Adipose tissue (tissue), 3 donors: ENCODE results near the gene CEBPE. TPM values are rescaled to one million over a fixed set of nuclear protein-coding genes. Genes with fewer than 3 reads are reported as not detected.

ENCODE experiments used
- H3K27ac ChIP-seq: one replicate; pipeline ENCODE4 v1.5.1; 2013; ENCODE audit warnings: low read depth, low read length
- WGBS, 3 donors: extraction: QIAGEN DNeasy Blood & Tissue Kit; methylation state at CpG; one replicate each; pipeline ENCODE4 v1.1.7; 2013; 5-methylcytosine and 5-hydroxymethylcytosine counted together
- polyA plus RNA-seq, 3 donors: library from polyadenylated mRNA; stranded (reverse); fragments of 200-250 nt; gene quantifications; one replicate each; pipeline ENCODE4 v1.2.3, GENCODE V29; 2013
- donor health status: healthy with polysubstance abuse.
- donor health status: Bipolar disorder and iron deficiency.
- donor health status: healthy.

Gene CEBPE
- polyA plus RNA-seq, 3 donors, result 0.15 to 2.8 TPM; not detected in 1

GRCh38 chr14:23093991-23094665 lies 24.9 kb downstream of the CEBPE start:
- 0 to 2% (median 1%) methylated on average over 14 of the region's 14 CpGs for WGBS, 3 donors
- peak overlapping the region; percentile 76 for H3K27ac ChIP-seq

DNA sequence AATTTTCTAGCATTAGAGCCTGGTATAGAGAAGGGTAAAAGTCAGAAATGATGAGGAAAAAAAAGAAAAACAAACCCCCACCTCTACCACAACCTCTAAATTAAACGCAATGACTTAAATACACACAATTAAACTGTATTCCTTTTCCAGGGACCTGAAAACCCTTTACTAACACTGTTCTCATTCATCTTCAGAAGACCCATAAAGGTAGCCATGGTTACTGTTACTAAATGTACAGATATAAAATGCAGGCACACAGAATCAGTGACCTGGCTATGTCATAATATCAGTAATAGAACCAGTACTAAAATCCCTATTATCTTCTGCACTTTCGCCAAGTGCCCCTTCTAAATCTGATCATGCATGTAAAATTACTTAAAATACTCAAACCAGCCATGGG lies 25.5 kb downstream of the CEBPE start:
- WGBS, 3 donors, result 62 to 86% (median 82%) methylated on average over 2 of the region's 2 CpGs
- no peak overlapping the region for H3K27ac ChIP-seq

GRCh38 chr14:23093104-23093503 lies 26.0 kb downstream of the CEBPE start:
- 72 to 75% (median 74%) methylated on average over 2 of the region's 2 CpGs for WGBS, 3 donors
- H3K27ac ChIP-seq, result no peak overlapping the region

DNA sequence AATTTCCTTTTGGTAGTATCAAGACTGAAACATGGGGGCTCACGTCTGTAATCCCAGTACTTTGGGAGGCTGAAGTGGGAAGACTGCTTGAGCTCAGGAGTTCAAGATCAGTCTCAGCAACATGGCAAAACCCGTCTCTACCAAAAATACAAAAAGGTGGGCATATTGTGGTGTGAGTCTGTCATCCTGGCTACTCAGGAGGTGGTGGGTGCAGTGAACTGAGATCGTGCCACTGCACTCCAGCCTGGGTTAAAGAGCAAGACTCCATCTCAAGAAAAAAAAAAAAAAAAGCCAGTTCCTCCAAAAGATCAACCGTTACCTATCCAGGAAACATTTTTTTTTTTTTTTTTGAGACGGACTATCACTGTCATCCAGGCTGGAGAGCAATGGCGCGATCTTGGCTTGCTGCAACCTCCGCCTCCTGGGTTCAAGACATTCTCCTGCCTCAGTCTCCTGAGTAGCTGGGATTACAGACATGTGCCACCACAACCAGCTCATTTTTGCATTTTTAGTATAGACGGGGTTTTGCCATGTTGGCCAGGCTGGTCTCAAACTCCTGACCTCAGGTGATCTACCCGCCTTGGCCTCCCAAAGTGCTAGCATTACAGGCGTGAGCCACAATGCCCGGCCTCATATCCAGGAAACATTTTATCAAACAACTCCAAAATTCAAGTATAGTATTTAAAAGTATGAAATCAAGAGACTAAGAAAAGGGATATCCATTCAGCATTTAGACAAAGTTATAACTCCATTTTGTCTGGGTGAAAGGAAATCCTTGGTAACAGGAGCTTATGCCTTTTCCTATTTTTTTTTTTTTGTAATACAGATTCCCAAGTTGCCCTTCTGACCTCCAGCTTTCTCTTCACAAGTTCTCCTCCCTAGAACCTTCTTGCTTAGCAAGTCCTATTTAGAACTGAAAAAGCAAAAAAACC lies 27.5 kb downstream of the CEBPE start:
- whole genome bisulfite sequencing, 3 donors, result 80 to 84% (median 84%) methylated on average over 11 to 12 of the region's 12 CpGs
- H3K27ac ChIP-seq, result no peak overlapping the region

DNA sequence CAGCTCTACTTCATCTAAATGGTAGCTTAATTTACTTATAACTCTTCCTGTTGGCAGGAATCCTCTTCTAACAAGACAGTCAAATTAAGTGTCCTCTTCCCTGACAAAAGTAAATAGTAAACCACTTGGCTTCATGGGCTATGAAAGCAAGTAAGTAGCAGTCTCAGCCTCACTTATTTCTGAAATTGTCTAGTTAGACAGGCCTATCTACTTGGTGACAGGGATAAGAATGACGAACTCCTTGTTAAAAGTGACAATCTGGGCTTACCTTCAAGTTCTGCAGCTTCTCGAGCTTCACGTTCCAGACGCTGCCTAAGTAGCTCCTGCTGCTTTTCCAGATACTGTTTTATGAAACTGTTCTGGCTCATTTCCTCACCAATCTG lies 28.8 kb downstream of the CEBPE start:
- WGBS, 3 donors, result 85 to 87% (median 85%) methylated on average over 4 of the region's 4 CpGs
- no peak overlapping the region for H3K27ac ChIP-seq

- WGBS, 3 donors, result 89 to 94% (median 89%) methylated on average over 12 of the region's 12 CpGs
- no peak overlapping the region for H3K27ac ChIP-seq
Observed at GRCh38 chr14:23089498-23090253, 29.4 kb downstream of the CEBPE start.

DNA sequence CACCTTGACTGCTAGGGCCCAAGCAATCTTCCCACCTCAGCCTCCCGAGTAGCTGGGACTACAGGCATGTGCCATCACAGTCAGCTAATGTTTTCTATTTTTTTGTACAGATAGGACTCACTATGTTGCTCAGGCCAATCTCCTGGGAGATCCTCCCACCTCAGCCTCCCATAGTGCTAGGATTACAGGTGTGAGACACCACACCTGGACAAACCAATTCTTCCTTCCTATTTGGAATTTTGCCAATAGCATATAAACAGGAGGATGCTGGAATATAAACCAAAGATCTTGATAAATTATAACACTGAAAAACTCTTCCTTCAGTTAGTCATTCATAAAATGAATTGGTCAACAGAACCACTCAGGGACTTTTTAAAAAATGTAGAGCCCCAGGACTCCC lies 32.5 kb downstream of the CEBPE start:
- 87 to 94% (median 89%) methylated on average over 1 of the region's 1 CpG for WGBS, 3 donors
- no peak overlapping the region for H3K27ac ChIP-seq

DNA sequence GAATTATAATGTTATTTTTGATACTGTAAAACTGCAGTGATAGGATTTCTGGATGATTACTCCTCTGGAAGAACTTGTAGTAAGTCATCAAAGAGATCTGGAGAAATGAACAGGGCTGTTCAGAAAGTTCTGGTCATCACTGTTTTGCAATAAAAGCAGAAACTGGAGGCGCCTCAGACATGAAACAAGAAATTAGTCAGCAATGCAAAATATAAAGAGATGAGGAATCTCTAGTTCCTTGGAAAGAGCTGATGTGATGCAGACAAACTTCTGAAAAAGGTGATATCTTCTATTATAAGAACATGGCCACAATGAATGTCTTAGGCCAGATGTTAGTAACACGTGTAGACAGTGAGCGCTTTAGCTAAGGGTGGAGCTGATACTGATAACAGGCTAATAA lies 33.6 kb downstream of the CEBPE start:
- WGBS, 3 donors, result 68 to 81% (median 80%) methylated on average over 3 of the region's 3 CpGs
- H3K27ac ChIP-seq, result no peak overlapping the region

- WGBS, 3 donors, result 74 to 89% (median 83%) methylated on average over 1 of the region's 1 CpG
- H3K27ac ChIP-seq, result no peak overlapping the region
Observed at GRCh38 chr14:23080474-23080873, 38.6 kb downstream of the CEBPE start.

- 82 to 88% (median 83%) methylated on average over 2 of the region's 2 CpGs for WGBS, 3 donors
- H3K27ac ChIP-seq, result no peak overlapping the region
Observed at GRCh38 chr14:23079716-23080115, 39.3 kb downstream of the CEBPE start.

GRCh38 chr14:23078692-23079116 lies 40.4 kb downstream of the CEBPE start:
- WGBS, 3 donors, result 18 to 52% (median 22%) methylated on average over 2 of the region's 2 CpGs

DNA sequence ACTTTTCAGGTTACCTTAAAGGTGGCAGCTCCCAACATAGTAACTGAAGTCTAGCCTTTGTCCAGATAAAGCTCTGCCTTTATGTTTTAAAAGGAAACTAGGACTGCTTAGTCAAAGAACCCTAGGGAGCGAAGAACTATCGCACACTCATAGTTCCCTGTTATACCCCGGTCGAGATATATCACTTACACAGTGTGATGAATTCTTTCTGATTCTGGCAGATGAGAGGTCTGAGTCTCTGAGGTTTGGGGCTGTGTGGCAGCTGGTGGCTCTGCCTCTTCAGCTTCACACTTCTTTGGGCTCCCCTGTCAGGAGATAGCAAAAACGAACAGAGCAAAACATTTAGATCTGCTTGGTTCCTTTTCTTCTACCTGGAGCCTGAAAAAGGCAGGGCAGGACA lies 41.1 kb downstream of the CEBPE start:
- 67 to 83% (median 78%) methylated on average over 5 of the region's 5 CpGs for WGBS, 3 donors
- no peak overlapping the region for H3K27ac ChIP-seq

More at GRCh38 chr14:23078692-23079116, 40.4 kb downstream of the CEBPE start:
- H3K27ac ChIP-seq, result no peak overlapping the region

GRCh38 chr14:23076785-23077408 lies 42.2 kb downstream of the CEBPE start:
- 59 to 63% (median 61%) methylated on average over 5 of the region's 5 CpGs for WGBS, 3 donors
- no peak overlapping the region for H3K27ac ChIP-seq

DNA sequence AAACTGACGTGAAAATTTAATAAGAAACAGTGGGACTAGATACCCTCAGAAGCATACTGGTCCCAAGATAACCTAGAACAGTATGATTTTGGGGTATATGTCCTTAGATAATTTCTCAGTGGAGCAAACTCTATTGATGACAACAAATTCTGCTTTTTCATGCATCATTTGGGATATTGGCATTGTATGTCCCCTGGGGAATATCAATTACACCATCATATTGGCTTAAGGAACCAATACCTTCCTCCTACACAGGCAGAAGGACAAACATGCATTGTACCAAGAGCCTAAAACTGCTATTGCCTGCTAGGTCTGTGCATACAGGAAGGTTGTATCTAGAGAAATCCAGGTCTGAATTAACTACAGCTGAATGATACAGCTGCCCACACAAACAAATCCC lies 44.1 kb downstream of the CEBPE start:
- 95 to 100% (median 97%) methylated on average over 1 of the region's 1 CpG for WGBS, 3 donors

DNA sequence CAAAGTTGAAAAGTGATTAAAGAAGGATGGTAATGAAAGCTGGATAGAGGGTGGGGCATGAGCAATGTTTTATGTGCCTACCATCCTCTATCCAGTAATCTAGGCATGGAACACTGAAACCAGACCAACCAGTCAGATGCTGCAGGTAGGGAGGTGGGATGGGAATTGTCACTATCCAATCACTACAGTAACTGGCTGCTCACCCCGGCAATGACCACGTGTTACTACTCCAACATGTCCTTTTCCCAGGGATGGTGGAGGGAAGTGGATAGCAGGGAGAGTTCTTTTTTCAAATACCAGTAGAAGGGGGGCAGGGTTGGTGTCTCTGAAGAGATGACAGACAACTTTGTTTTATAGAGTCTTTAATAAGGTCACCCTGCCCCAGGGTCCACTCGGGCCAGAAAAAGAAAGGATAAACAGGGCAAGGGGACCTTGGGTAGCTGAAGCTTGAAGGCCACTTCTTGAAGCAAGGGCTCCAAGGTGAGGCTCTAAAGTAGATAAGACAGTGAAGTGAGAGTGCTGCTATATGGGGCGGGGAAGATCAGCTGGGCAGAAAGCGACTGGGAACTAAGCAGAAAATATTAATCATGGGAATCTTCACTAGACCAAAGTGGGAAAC lies 47.0 kb downstream of the CEBPE start:
- 26 to 53% (median 51%) methylated on average over 5 of the region's 5 CpGs for WGBS, 3 donors
- peak overlapping the region; percentile 9 for H3K27ac ChIP-seq

More for the DNA sequence above, 44.1 kb downstream of the CEBPE start:
- H3K27ac ChIP-seq, result no peak overlapping the region

GRCh38 chr14:23071244-23071920 lies 47.7 kb downstream of the CEBPE start:
- WGBS, 3 donors, result 1 to 3% (median 2%) methylated on average over 14 of the region's 14 CpGs

GRCh38 chr14:23070262-23071129 lies 48.6 kb downstream of the CEBPE start:
- WGBS, 3 donors, result 11 to 15% (median 15%) methylated on average over 10 of the region's 10 CpGs
- no peak overlapping the region for H3K27ac ChIP-seq

More at GRCh38 chr14:23071244-23071920, 47.7 kb downstream of the CEBPE start:
- H3K27ac ChIP-seq, result no peak overlapping the region
